ENCODE measurements around the gene ANKRA2. TPM values are rescaled to one million over a fixed set of nuclear protein-coding genes. Genes with fewer than 3 reads are reported as not detected.
A peak's percentile ranks its signal among the peaks of the same experiment; 100 is the strongest.

ANKRA2 gene, protein sequence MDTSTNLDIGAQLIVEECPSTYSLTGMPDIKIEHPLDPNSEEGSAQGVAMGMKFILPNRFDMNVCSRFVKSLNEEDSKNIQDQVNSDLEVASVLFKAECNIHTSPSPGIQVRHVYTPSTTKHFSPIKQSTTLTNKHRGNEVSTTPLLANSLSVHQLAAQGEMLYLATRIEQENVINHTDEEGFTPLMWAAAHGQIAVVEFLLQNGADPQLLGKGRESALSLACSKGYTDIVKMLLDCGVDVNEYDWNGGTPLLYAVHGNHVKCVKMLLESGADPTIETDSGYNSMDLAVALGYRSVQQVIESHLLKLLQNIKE
- total RNA-seq: 14.4 TPM
- long read RNA-seq, transcript ANKRA2-201 (9 exons, 2,063 nt): major isoform, 6 of 8 reads
- long read RNA-seq, partial matches to known transcripts: 0 of 8 reads
- long read RNA-seq, other reads (novel, unspliced or antisense): 2 of 8 reads

DNA sequence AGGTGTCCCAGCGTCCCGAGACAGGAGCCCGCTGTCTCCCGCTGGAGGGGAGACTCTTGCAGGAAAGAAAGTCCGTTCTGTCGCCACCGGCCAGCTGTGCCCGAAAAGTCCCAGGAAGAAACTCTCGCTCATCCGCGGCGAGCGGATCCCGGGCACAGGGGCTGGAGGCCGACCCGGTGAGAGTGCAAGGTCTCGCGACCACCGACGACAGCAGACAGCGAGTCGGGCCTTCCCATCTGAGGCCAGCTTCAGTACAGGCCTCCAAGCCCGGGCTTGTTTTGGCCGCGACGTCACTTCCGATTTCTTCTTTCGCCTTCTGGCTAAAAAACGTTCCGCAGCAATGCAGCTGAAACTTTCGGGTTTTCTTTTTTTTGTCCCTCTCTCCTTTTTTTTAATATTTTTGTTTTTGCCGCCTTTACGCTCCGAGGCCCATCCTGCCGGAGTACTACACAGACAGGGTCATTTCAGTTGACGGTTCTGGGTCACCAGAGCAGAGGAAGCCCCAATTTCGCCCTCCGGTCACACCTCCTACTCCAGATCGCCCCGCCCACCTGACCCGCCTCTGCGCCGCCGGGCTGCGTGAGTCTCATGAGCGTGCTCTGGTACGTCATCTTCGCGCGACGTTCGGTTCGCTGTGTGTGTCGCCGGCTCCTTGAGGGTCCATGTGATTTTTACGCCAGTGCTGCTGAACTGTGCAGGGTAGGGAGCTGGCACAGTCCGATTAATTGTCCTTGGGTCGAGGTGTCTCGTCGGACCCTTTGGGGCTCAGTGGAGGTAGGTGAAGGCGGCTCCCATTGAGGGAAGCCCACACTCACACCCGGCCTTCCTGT lies at the start of gene ANKRA2, which contains the start of gene UTP15:
ANKRA2 (minus strand) TSS at position 501 of the 830 bp plus-strand sequence. CDS start 2,758 bp downstream, outside the sequence.
UTP15 (plus strand) TSS at position 605 of the 830 bp plus-strand sequence. CDS start 1,602 bp downstream, outside the sequence.
- DNase-seq (ENCODE audit: missing footprints) (peak; percentile 100), ATAC-seq (peak; percentile 99)
- intact Hi-C loops (cut with DNase I): loop anchor here (10.0 kb wide), 1 partner anchor 1199 kb away; the partner anchor contains the start of genes GFM2 and NSA2

DNA sequence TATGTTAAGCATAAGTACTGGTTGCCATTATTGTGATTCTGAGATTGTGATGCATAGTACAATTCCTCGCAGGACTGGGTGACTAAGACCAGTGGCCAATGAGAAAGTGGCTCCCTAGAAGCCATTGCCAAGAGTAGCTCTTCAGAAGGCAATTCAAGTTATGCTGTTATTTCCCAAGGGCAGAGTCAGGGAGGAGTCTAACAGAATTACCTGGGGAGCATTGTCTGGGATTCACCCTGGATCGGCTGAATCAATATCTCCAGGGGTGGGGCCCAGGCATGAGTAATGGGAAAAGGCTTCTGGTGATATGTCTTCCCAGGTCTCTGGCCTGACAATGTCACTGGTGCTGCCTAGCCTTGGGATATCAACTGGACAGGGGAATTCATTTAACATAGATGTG lies 49.6 kb upstream of the ANKRA2 start:
- ATAC-seq (no peak), DNase-seq (ENCODE audit: missing footprints) (no peak)
- intact Hi-C loops (cut with DNase I): no loop called here

DNA sequence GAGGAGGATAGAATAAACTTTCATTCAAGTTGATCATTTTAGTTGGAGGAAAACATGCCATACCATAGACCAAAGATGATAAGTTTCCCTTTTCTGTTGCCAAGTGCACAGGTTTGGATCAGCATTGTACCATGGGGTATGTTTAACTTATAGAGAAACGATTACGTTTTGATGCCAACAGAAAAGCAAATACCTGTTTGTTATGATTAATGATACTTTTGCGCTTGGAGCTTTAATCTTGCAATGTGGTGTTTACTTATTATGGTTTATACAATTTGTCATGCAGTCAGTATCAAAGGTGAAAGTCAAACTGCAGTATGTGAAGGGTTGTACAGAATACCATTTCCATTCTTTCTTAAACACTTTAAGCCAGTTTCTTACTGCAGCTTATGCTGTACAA lies 47.4 kb upstream of the ANKRA2 start:
- DNase-seq (ENCODE audit: missing footprints): no peak
- ATAC-seq: no peak
- intact Hi-C loops (cut with DNase I): no loop called here

DNA sequence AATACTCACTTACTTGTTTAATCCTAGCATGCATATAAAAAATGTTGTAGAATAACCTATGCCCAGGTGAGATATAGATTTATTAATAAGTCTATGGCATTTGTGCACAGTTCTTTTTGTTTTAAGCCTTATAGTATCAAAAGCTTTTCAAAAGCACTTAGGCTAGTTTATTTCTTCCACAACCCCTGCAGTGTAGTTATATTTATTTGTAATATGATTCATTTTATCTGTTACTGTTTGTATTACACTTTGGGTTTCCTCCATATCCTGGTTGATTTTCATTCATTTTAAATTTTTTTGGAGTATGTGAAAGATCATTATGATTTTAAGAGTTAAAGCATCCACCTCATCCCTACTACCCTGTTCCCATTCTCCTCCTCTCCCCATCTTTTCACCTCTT lies 41.8 kb upstream of the ANKRA2 start:
- DNase-seq (ENCODE audit: missing footprints): no peak
- intact Hi-C loops (cut with DNase I): no loop called here
- no peak for ATAC-seq

DNA sequence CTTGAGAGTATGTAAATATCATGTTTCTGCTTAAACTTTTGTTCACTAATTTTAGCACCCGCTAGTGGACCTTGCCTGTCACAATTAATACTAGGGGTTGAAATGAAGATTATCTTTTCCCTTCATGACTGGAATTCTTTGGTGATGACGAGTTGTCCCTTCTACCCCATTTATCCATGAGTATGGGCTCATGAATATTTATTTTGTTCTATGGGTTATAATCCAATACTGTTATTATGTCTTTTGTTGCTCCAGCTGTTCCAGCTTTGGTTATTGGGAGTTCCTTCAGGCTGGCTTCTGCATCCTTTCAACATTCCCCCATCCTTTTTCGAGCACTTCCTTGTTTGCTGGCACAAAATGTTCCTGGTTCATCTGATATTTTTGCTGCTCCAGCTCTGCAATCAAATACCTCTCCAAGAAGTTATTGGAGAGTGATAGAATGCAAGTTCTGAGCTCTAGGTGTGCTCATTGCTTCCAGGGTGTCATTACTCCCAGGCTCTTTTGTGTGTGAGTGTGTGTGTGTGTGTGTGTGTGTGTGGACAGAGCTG lies 40.8 kb upstream of the ANKRA2 start:
- DNase-seq (ENCODE audit: missing footprints) (no peak), ATAC-seq (no peak)
- intact Hi-C loops (cut with DNase I): no loop called here

DNA sequence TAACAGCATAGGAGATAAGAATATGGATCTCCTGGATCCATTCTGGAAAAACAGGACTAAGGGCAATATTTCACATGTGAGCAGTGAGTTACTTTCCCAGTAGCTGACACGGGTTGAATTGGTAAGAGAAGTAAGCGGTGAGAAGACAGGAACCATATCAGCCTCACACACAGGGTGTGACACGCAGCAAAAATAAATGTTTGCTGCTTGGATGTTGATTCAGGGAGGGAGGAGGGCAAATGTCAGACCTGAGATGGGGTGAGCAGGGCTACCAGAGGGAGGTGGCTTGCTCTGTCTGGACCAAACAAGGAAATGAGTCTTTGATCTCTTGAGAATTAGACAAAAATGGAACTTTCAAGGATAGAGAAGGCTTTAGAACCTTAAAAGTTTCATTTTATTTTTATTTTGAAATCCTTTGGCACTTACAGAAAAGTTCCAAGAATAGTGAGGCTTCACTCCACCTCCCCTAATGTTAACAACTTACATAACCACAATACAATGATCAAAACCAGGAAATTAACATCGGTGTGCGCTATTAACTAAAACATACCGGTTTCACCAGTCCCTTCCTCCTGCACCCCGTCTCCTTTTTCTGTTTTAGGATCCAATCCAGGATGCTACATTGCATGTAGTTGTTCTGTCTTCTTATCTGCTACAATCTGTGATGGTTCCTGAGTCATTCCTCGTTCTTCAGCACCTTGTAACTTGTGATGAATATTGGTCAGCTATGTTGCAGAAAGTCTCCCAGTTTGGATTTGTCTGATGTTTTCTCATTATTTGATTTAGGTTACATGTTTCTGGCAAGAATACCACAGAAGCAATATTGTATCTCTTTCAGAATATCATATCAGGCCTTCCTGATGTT lies 40.0 kb upstream of the ANKRA2 start:
- intact Hi-C loops (cut with DNase I): no loop called here
- no peak for DNase-seq (ENCODE audit: missing footprints)
- no peak for ATAC-seq

DNA sequence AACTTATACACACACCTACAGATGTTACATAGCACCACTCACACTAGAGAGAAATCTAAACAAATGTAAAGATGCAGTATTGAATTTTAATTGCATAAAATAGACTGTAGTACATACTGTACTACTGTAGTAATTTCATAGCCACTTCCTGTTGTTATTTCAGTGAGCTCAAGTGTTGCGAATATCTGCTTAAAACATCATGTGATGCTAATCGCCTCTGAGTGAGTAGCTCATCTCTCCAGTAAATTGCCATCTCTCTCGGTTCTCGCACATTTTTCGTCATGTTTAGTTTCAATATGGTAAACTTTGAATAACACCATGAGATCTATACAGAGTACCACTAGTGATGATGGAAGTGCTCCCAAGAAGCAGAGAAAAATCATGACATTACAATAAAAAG lies 38.6 kb upstream of the ANKRA2 start:
- DNase-seq (ENCODE audit: missing footprints) (no peak), ATAC-seq (no peak)

DNA sequence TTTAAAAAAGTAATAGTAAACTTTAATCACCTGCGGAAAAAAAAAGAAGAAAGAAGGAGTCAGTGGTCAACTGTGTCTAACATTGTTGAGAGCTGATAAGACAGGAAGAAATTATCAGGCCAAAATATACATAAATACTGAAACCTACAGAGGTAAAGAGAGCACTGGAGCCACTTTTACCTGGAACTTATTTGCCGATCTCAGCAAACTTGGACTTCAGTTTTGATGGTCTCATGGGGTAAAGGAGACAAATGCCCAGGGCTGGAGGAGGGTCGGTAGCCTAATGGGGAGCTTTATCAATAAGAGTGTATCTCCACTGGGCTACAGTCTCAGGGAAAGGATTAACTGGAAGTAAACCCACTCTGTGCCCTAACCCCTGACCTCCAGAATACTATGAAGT lies 33.9 kb upstream of the ANKRA2 start:
- DNase-seq (ENCODE audit: missing footprints): no peak
- intact Hi-C loops (cut with DNase I): loop anchor here (10.0 kb wide), 1 partner anchor 1045 kb away; the partner anchor contains the start of gene ENC1

More for the DNA sequence above, 38.6 kb upstream of the ANKRA2 start:
- intact Hi-C loops (cut with DNase I): no loop called here

DNA sequence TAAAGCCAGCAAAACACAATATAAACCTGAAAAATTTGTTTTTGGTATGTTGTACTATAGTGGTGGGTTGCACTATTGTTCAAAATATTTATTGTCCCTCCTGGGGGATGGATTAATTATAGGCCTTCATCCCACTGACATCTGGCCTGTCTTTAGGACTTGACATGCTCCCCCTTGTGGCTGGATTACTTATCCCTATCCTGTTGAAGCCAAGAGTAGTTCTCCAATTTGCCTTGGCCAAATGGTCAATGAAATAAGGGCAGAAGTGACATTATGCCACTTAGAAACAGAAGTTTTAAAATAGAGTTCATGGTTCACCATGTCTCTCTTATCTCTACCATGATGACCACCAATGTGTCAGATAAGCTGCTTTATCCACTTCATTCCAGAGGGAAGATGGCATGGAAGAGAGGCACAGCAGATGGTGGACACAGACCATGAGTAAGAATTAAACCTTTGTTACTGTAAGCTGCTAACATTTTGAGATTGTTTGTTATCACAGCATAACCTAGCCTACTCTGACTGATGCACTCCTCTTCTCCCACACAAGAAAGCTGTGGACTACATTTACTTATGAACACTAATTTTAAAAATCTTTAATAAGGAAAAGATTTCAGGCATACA lies 31.4 kb upstream of the ANKRA2 start:
- DNase-seq (ENCODE audit: missing footprints): no peak
- intact Hi-C loops (cut with DNase I): loop anchor here (10.0 kb wide), 1 partner anchor 1048 kb away; the partner anchor contains the start of gene ENC1
- ATAC-seq: no peak

More for the DNA sequence above, 33.9 kb upstream of the ANKRA2 start:
- ATAC-seq: no peak

DNA sequence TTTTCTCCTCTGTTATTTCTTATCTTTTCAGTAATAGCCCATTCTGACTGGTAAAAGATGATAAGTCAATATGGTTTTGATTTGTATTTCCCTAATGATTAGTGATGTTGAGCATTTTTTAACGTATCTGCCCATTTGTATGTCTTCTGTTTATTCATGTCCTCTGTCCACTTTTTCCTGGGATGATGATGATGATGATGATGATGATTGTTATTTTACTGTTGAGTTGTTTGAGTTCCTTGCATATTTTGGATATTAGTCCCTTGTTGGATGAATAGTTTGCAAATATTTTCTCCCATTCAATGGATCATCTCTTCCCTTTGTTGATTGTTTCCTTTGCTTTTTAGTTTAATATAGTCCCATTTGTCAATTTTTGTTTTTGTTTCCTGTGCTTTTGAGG lies 27.1 kb upstream of the ANKRA2 start:
- DNase-seq (ENCODE audit: missing footprints): no peak
- intact Hi-C loops (cut with DNase I): loop anchor here (10.0 kb wide), 1 partner anchor 1052 kb away; the partner anchor contains the start of gene ENC1
- ATAC-seq: no peak

DNA sequence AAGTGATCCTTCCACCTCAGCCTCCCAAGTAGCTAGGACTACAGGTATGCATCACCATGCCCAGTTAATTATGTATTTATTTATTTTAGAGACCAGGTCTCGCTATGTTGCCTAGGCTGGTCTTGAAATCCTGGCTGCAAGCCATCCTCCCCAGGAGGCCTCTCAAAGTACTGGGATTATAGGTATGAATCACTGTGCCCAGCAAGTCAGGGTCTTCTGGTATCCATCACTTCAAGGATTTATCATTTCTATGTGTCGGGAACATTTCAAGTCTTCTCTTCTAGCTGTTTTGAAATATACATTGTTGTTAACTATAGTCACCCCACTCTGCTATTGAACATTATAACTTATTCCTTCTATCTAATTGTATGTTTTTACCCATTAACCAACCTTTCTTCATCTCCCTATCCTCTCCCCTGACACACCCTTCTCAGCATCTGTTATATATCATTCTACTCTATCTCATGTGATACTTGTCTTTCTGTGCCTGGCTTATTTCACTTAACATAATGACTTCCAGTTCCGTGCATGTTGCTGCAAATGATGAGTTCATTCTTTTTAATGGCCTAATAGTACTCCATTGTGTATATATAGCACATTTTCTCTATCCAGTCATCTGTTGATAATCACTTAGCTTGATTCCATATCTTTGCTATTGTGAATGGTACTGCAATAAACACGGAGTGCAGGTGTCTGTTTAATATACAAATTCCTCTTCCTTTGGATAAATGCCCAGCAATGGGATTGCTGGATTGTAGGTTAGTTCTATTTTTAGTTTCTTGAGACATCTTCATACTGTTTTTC lies 26.5 kb upstream of the ANKRA2 start:
- intact Hi-C loops (cut with DNase I): loop anchor here (1.0 to 10.0 kb wide), 2 partner anchors 200 to 1053 kb away; partner anchors contain the start of gene ENC1
- ATAC-seq: no peak
- no peak for DNase-seq (ENCODE audit: missing footprints)

DNA sequence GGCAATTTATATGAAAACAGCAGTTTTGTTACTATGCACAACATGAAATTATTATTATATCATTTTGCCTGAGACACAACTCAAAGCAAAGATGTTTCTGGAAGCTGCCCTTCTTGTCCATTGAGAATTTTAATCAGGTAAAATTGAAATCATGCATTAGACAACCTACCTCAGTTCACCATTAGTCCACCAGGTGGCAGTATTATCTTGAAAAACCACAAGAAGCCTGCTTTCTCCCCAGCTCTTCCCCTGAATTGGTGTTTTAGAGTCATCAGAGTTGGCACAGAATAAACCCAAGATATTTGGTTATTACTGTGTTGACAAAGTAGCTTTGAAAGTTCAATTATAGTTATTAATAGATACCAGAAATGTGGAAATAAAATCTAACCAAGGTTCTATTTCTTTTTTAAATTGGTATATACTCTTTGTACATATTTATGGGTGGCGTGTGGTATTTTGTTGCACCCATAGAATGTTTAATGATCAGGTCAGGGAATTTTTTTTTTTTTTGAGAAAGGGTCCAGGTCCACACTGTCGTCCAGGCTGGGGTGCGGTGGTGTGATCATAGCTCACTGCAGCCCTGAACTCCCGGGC lies 25.8 kb upstream of the ANKRA2 start:
- intact Hi-C loops (cut with DNase I): loop anchor here (1.0 to 10.0 kb wide), 2 partner anchors 201 to 1054 kb away; partner anchors contain the start of gene ENC1
- ATAC-seq: no peak
- no peak for DNase-seq (ENCODE audit: missing footprints)

DNA sequence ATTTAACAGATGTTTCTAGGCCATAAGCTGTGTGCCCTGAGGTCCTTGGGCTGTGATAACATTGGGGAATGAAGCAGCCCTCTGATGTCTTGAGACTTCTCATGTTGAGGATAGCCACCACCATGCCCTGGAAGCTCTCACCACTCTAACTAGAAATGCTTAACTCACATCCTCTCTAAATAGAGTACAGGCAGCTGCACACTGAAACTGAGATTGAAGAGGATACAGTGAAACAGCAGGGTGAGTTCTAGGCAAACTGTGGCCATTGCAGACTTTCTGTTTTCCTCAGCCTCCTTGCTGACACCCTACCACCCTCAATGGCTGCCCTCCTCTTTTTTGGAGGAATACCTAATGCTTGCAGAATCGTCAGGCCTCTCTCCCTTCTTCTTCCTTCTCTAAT lies 22.5 kb upstream of the ANKRA2 start:
- ATAC-seq: no peak
- no peak for DNase-seq (ENCODE audit: missing footprints)
- intact Hi-C loops (cut with DNase I): no loop called here

DNA sequence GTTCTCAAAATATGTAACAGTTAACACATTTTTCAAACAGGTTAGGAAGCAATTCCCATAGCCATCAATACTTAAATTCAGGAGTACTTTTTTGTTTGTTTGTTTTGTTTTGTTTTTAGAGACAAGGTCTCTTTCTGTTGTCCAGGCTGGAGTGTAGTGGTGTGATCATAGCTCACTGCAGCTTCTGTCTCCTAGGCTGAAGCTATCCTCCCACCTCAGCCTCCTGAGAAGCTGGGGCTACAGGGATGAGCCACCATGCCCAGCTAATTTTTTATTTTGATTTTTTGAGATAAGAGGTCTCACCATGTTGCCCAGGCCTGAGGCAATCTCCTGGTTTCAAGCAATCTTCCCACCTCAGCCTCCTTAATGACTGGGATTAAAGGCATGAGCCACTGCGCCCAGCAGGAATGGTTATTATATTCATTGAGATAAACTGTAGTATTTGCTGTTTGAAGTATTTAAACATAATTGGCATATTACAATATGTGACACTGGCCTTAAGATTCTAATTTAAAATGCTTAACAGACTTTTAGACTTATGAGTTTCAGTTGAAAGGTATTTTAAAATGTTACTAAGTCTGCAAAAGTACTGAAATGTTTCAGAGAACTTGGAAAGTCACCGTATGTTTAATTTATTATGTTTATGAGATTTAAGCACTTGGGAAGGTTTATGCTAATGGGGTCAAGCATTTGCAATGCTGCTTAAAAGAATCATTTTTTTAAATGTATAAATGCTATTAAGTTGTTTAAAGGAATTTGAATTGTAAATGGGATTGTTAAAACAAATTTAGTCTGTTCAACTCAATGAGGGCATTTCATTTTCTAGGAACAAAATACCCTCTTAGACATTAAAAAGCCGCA lies 17.1 kb upstream of the ANKRA2 start:
- ATAC-seq (no peak), DNase-seq (ENCODE audit: missing footprints) (no peak)
- intact Hi-C loops (cut with DNase I): no loop called here

DNA sequence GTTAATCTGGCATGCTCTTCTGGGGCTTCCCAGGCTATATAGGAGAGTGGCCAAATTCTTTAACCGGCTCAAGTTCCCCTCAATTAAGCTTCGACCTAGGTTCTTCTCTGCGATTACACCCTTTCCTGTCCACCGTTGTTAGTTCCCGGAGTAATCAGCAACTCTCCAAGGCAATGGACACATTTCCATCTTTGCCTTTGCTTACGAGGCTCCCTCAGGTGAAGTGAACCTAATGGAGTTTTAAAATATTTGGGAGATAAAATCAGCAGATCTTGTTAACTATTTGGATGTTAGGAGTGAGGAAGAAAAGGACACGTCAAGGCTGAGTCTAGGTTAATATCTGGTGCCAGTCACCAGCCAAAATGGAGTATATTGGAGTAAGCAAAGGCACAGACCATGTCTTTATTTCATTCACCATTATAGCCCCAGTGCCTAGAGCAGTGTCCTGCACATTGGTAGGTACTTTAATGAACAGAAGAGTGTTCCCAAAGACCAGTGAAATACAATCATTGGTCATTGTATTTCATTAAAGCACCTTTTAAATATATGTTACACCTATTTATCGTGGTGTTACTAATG lies 619 bp upstream of the ANKRA2 start:
- ATAC-seq (no peak), DNase-seq (ENCODE audit: missing footprints) (no peak)
- intact Hi-C loops (cut with DNase I): loop anchor here (10.0 kb wide), 1 partner anchor 1199 kb away; the partner anchor contains the start of genes GFM2 and NSA2
